BJ (cell line): ENCODE measurements around the gene CCR5AS.

ENCODE experiments used
- CTCF ChIA-PET: fragments of 350-600 bp; formaldehyde crosslinking; extraction: SDS; loops from one replicate; lab custom pipeline; 2021; ENCODE audit warnings: antibody characterized with exemption, inconsistent platforms; lab: Yijun Ruan, JAX
- POLR2A ChIA-PET: fragments of 300-600 bp; sonication (Branson Sonifier 250); formaldehyde crosslinking; extraction: SDS; loops from one replicate; lab custom pipeline; 2021; ENCODE audit warnings: antibody characterized with exemption; lab: Charles Lee
- DNase-seq: peaks from one replicate; pipeline ENCODE4 v3.0.0-alpha.2; 2011; ENCODE audit warnings: low read depth
- H3K27me3 ChIP-seq: 2 replicates; pipeline ENCODE4 v1.6.0; 2011; ENCODE audit warnings: low read length; ENCODE audit not compliant: control insufficient read depth, insufficient read depth
- H3K36me3 ChIP-seq: 2 replicates; pipeline ENCODE4 v1.5.1; 2011; ENCODE audit warnings: low read length; ENCODE audit not compliant: control insufficient read depth, insufficient read depth
- H3K4me3 ChIP-seq: 2 replicates; pipeline ENCODE4 v1.5.1; 2011; ENCODE audit warnings: low read depth, mild to moderate bottlenecking, control low read depth, low read length
- CTCF ChIP-seq: IDR thresholded peaks from 2 replicates; pipeline ENCODE4 v1.5.1; 2011; ENCODE audit warnings: low read depth, mild to moderate bottlenecking, control low read depth, inconsistent platforms, low read length, moderate library complexity; ENCODE audit not compliant: insufficient read depth

CCR5AS gene

GRCh38 chr3:46401579-46401978 lies 5.3 kb downstream of the CCR5AS start:
- Histone ChIP-seq H3K4me3 (no peak overlapping the region), H3K36me3 (no peaks in the 10 kb centered on the region), H3K27me3 (peaks cover 1% of the 10 kb centered on the region)
- no peak for TF ChIP-seq CTCF
- ChIA-PET CTCF (no interaction called here), POLR2A (no interaction called here)
- DNase-seq, result no peak

GRCh38 chr3:46400846-46401245 lies 6.0 kb downstream of the CCR5AS start:
- POLR2A ChIA-PET, result no interaction called here
- no peak for DNase-seq
- CTCF ChIA-PET, result interaction anchor here (1.7 to 2.0 kb wide), 2 partner anchors 22 to 48 kb away, joined by 3 to 7 read pairs; no protein-coding TSS in a partner anchor
- Histone ChIP-seq H3K27me3 (peaks cover 1% of the 10 kb centered on the region), H3K4me3 (no peak overlapping the region), H3K36me3 (no peaks in the 10 kb centered on the region)
- no peak for TF ChIP-seq CTCF

GRCh38 chr3:46400000-46400734 lies 6.7 kb downstream of the CCR5AS start:
- no peak for DNase-seq
- no peaks in the 10 kb centered on the region for H3K36me3 ChIP-seq
- TF ChIP-seq CTCF, result no peak
- peaks cover 1% of the 10 kb centered on the region for H3K27me3 ChIP-seq
- ChIA-PET CTCF (interaction anchor here (1.7 to 2.3 kb wide), 3 partner anchors 8 to 49 kb away, joined by 3 to 11 read pairs (median 7); partner anchors contain the start of genes CCR5AS and CCRL2), POLR2A (no interaction called here)
- no peak overlapping the region for H3K4me3 ChIP-seq

- H3K4me3 ChIP-seq, result no peak overlapping the region
- DNase-seq, result no peak
- ChIA-PET CTCF (interaction anchor here (1.7 to 2.3 kb wide), 3 partner anchors 8 to 49 kb away, joined by 3 to 11 read pairs (median 7); partner anchors contain the start of genes CCR5AS and CCRL2), POLR2A (no interaction called here)
- no peak for TF ChIP-seq CTCF
- peaks cover 1% of the 10 kb centered on the region for H3K27me3 ChIP-seq
- no peaks in the 10 kb centered on the region for H3K36me3 ChIP-seq
These were observed 7.3 kb downstream of the CCR5AS start for GRCh38 chr3:46399557-46399956.

GRCh38 chr3:46399098-46399497 lies 7.8 kb downstream of the CCR5AS start:
- peaks cover 1% of the 10 kb centered on the region for H3K27me3 ChIP-seq
- TF ChIP-seq CTCF, result no peak
- DNase-seq, result no peak
- ChIA-PET POLR2A (no interaction called here), CTCF (interaction anchor here (1.7 to 2.3 kb wide), 4 partner anchors 9 to 50 kb away, joined by 3 to 11 read pairs (median 9); partner anchors contain the start of genes CCR5AS and CCRL2)
- no peaks in the 10 kb centered on the region for H3K36me3 ChIP-seq
- no peak overlapping the region for H3K4me3 ChIP-seq
